Ammon's horn (tissue), 1 donor: ENCODE measurements around the gene CEP70.
"Not testable (repeated sequence)": the region's sequence is repeated elsewhere in the genome, so short reads cannot be mapped to it uniquely, and the experiment has no call there.

ENCODE experiments used
- DNase-seq: peaks from one replicate; pipeline ENCODE4 v3.0.0-alpha.2; 2016; ENCODE audit warnings: low spot score

CEP70 gene, protein sequence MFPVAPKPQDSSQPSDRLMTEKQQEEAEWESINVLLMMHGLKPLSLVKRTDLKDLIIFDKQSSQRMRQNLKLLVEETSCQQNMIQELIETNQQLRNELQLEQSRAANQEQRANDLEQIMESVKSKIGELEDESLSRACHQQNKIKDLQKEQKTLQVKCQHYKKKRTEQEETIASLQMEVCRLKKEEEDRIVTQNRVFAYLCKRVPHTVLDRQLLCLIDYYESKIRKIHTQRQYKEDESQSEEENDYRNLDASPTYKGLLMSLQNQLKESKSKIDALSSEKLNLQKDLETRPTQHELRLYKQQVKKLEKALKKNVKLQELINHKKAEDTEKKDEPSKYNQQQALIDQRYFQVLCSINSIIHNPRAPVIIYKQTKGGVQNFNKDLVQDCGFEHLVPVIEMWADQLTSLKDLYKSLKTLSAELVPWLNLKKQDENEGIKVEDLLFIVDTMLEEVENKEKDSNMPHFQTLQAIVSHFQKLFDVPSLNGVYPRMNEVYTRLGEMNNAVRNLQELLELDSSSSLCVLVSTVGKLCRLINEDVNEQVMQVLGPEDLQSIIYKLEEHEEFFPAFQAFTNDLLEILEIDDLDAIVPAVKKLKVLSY

GRCh38 chr3:138594150-138594934 lies at the start of gene CEP70:
TSS of gene CEP70 (minus strand) at chr3:138594260. CDS start at chr3:138572927, 21,333 bp downstream.
- peak; percentile 97 for DNase-seq

DNA sequence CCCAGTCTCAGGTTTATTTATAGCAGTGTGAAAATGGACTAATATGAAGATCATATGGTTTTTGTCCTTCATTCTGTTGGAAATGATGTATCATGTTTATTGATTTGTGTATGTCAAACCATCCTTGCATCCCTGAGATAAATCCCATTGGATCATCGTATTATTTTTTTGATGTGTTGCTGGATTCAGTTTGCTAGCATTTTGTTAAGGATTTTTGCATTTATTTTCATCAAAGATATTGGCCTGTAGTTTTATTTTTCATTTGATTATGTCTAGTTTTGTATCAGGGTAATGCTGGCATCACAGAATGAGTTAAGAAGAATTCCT lies 48.8 kb upstream of the CEP70 start:
- no peak for DNase-seq

DNA sequence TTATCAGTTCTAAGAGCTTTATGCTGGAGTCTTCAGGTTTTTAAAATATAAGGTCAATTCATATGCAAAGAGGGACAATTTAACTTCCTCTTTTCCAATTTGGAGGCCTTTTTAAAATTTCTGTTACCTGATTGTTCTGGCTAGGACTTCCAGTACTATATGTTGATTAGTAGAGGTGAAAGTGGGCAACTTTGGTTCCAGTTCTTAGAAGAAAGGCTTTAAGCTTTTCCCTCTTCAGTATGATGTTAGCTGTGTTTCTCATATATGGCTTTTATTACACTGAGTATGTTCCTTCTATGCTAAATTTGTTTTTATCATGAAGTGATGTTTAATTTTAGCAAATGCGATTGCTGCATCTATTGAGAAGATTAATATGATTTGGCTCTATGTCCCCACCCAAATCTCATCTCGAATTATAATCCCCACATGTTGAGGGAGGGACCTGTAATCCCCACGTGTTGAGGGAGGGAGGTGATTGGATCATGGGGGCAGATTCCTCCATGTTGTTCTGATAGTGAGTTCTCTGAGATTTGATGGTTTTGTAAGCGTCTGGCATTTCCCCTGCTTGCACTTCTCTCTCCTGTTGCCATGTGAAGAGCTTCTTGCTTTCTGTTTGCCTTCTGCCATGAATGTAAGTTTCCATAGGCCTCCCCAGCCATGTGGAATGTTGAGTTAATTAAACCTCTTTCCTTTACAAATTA lies 48.3 kb upstream of the CEP70 start:
- DNase-seq, result no peak

- DNase-seq, result no peak
Observed at GRCh38 chr3:138640537-138640936, 46.5 kb upstream of the CEP70 start.

- DNase-seq, result no peak
Observed at GRCh38 chr3:138638641-138639040, 44.6 kb upstream of the CEP70 start.

DNA sequence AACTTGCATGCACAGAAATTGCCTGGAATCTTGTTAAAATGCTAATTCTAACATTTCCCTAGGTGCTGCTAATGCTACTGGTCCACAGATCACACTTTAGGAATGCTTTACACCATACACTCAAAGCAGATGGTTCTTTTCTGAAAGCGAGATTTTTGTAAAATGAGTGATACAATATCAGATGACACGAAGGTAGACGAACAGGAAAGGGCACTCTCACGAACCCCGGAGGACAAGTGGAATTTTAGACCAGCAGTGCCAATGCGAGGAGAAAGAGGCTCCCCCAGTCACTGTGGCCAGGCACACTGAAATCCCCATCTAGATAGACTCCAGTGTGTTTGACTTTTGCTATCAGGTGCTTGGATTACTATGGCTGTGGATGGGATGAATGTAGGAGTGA lies 35.5 kb upstream of the CEP70 start:
- no peak for DNase-seq

GRCh38 chr3:138625707-138626365 lies 31.8 kb upstream of the CEP70 start:
- DNase-seq, result peak; percentile 32

DNA sequence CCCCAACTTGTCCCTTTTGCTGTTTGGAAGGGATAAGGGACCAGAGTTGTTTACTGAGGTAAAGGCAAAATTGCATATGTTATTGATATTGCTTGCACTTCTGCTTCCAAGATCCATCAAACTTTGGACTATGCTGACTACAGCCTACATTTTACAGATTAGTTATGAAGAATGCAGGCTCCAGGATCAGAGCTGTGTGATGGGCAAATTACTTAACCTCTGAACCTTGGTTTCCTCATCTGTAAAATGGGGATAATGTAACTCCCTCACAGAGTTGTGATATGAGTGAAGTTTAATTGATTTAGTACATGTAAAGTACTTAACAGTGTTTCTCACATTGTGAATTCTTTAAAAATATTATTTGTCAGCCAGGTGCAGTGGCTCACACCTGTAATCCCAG lies 30.5 kb upstream of the CEP70 start:
- DNase-seq, result no peak

GRCh38 chr3:138620431-138620830 lies 26.4 kb upstream of the CEP70 start:
- no peak for DNase-seq

GRCh38 chr3:138615462-138615861 lies 21.4 kb upstream of the CEP70 start:
- no peak for DNase-seq

- no peak for DNase-seq
Observed at GRCh38 chr3:138609898-138610266, 15.8 kb upstream of the CEP70 start.

- DNase-seq, result peak; percentile 69
Observed at GRCh38 chr3:138608322-138609135, 14.5 kb upstream of the CEP70 start, which contains the start of gene FAIM. TSS of gene FAIM (plus strand) at chr3:138608771. CDS start at chr3:138619727, 10,956 bp downstream.

GRCh38 chr3:138604106-138604595 lies 10.1 kb upstream of the CEP70 start:
- DNase-seq, result not testable (repeated sequence)

- DNase-seq, result not testable (repeated sequence)
Observed at GRCh38 chr3:138601661-138602060, 7.6 kb upstream of the CEP70 start.

DNA sequence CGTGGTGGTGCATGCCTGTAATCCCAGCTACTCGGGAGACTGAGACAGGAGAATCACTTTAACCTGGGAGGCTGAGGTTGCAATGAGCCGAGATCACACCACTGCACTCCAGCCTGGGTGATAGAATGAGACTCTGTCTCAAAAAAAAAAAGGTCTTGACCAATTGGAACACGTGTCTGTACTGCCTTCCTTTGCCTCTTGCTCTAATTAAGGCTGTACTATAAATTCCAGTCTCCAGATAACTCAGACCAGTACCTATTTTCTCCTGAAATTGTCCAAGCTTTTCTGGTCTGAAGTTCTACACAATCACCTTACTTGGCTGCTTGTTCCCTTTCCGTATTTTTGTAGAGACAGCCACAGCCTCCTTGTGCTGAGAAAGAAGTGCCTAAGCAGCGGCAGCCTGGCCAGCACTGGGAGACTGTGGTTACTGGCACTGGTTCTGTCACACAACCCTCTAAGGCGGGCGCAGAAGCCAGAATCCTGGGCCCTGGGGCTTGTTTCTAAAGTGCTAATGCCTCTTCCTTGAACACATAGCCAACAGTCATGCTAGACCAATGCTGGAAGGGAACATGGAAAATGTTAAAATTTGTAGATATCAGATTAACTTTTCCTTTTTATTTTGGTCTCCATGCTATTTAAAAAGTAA lies 6.2 kb upstream of the CEP70 start:
- peak; percentile 22 for DNase-seq

GRCh38 chr3:138598534-138598933 lies 4.5 kb upstream of the CEP70 start:
- DNase-seq, result no peak

DNA sequence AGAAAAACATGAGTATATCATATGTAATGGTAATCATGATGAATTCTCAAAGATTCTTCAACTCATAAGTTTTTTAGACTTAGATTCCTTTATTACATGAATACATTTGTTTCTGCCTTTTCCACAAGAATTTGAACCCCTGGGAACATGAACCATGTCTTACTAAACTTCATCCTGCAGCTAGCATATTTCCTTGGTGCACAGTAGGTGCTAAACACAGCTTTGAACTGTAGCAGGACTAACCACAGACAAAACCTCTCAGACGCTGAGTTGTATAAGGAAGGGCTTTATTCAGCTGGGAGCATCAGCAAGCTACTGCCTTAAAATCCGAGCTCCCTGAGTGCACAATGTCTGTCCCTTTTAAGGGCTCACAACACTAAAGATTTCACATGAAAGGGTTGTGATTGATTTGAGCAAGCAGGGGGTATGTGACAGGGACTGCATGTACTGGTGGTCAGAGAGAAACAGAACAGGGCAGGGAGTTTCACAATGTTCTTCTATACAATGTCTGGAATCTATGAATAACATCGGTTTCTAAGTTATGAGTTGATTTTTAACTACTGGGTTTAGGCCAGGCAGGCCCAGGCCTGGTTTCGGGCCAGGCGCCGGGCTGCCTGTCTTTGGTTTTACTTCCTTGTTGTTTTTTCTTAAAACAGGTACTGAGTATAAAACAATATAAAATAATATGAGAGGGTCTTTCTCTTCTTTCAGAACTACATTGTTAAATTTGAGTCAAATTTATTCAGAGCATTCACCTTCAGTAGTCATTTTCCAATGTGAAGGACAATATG lies 3.3 kb upstream of the CEP70 start:
- DNase-seq, result not testable (repeated sequence)

- no peak for DNase-seq
Observed at GRCh38 chr3:138594935-138595610, 1.0 kb upstream of the CEP70 start.
